Suprapubic skin (tissue), 4 donors: ENCODE data around the gene EMID1.

Experiments
- CTCF ChIP-seq, 2 donors: fragments of 200-600 bp in 1 of 2; fragments of 450-650 bp in 1 of 2; sonication (generic) in 1 of 2; IDR thresholded peaks; one replicate each; pipeline ENCODE4 v1.5.1; 2016 to 2019; ENCODE audit warnings: antibody characterized with exemption in 2 of 2, mild to moderate bottlenecking in 1 of 2, moderate library complexity in 1 of 2
- POLR2A ChIP-seq, 2 donors: fragments of 450-650 bp; IDR thresholded peaks; one replicate each; pipeline ENCODE4 v1.6.1; 2017; ENCODE audit warnings: antibody characterized with exemption in 2 of 2, mild to moderate bottlenecking in 2 of 2, moderate library complexity in 2 of 2
- POLR2AphosphoS5 ChIP-seq, 3 donors: sonication (generic); formaldehyde crosslinking; IDR thresholded peaks; one replicate each; pipeline ENCODE4 v1.6.1; 2017; ENCODE audit warnings: antibody characterized with exemption in 3 of 3

DNA sequence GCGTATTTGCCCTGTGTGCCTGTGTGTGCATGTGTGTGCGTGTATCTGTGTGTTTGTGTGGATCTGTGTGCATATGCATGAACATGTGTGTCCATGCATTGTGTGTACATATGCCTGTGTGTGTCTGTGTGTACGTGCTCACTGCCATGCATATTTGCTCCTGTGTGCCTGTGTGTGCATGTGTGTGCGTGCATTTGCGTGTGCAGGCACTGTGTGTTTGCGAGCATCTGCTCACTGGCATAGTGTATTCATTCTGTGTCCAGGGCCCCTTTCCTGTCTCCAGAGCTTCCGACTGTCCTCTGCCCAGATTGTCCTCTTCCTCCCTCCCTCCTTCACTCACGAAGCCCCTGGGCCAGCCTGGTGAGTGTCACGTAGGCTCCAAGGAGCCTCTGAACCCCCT lies 5.8 kb downstream of the EMID1 start:
- TF ChIP-seq CTCF (IDR thresholded peaks at IDR 0.05) (no peak), POLR2A (IDR thresholded peaks at IDR 0.05) (no peak), POLR2AphosphoS5 (IDR thresholded peaks at IDR 0.05) (no peak)
